HG03520 (cell line): ENCODE results near the gene SALL1.

ENCODE experiments used
- ATAC-seq: cut with Tn5 transposase; IDR thresholded peaks from one replicate; pipeline ENCODE4 v1.9.1; 2021; ENCODE audit warnings: mild to moderate bottlenecking, moderate library complexity; ENCODE audit not compliant: unreplicated experiment

The SALL1 gene

GRCh38 chr16:51157698-51158097, 6.6 kb upstream of the SALL1 start:
- no peak for ATAC-seq

- ATAC-seq, result no peak
Measured at GRCh38 chr16:51156807-51157200, 5.7 kb upstream of the SALL1 start.

GRCh38 chr16:51155820-51156806, 5.0 kb upstream of the SALL1 start:
- ATAC-seq, result no peak

- no peak for ATAC-seq
Measured at GRCh38 chr16:51155199-51155607, 4.1 kb upstream of the SALL1 start.

GRCh38 chr16:51154271-51155171, 3.5 kb upstream of the SALL1 start:
- no peak for ATAC-seq

GRCh38 chr16:51153577-51154031, 2.5 kb upstream of the SALL1 start:
- ATAC-seq, result no peak

GRCh38 chr16:51152691-51153576, 1.9 kb upstream of the SALL1 start:
- ATAC-seq, result no peak

GRCh38 chr16:51151961-51152663, 1.0 kb upstream of the SALL1 start:
- no peak for ATAC-seq

GRCh38 chr16:51151435-51151960, 428 bp upstream of the SALL1 start:
- ATAC-seq, result no peak

- ATAC-seq, result no peak
Measured at GRCh38 chr16:51150165-51150887, 744 bp downstream of the SALL1 start.

GRCh38 chr16:51149721-51150164, 1.3 kb downstream of the SALL1 start:
- ATAC-seq, result no peak

- no peak for ATAC-seq
Measured at GRCh38 chr16:51149251-51149661, 1.8 kb downstream of the SALL1 start.

- no peak for ATAC-seq
Measured at GRCh38 chr16:51148678-51149228, 2.3 kb downstream of the SALL1 start.

GRCh38 chr16:51147776-51148677, 3.0 kb downstream of the SALL1 start:
- ATAC-seq, result no peak

GRCh38 chr16:51146256-51146924, 4.7 kb downstream of the SALL1 start:
- no peak for ATAC-seq

- ATAC-seq, result no peak
Measured at GRCh38 chr16:51144203-51144602, 6.9 kb downstream of the SALL1 start.
